IMR-90 (cell line): Measurements from ENCODE around the gene LYPD5. TPM values are rescaled to one million over a fixed set of nuclear protein-coding genes. Genes with fewer than 3 reads are reported as not detected.

Experiments used
- ATAC-seq: fragments of 200-7000 bp; cut with Tn5 transposase; 2 replicates; pipeline ENCODE4 v1.9.1; 2020; ENCODE audit warnings: low read depth, mild to moderate bottlenecking, moderate library complexity
- BruUV-seq: library from RNA; stranded (reverse); fragments of 400-500 nt; replicated peaks from 2 replicates; lab custom pipeline; 2021; lab: Mats Ljungman, UMichigan
- CTCF ChIA-PET: fragments of 300-600 bp; formaldehyde crosslinking; extraction: SDS; loops from one replicate; lab custom pipeline; 2021; ENCODE audit warnings: antibody characterized with exemption; lab: Yijun Ruan, JAX
- POLR2A ChIA-PET: fragments of 300-600 bp; sonication (Branson Sonifier 250); formaldehyde crosslinking; loops from one replicate; lab custom pipeline; 2022; ENCODE audit warnings: antibody characterized with exemption; ENCODE audit not compliant: unreplicated experiment; lab: Charles Lee
- DNase-seq: peaks from one replicate; pipeline ENCODE4 v3.0.0; 2013
- H2AFZ ChIP-seq: replicated peaks from 2 replicates; pipeline ENCODE3; 2013; ENCODE audit warnings: low read length, mild to moderate bottlenecking; ENCODE audit not compliant: poor library complexity
- H2AK5ac ChIP-seq: 2 replicates; pipeline ENCODE4 v1.6.1; 2013; ENCODE audit warnings: low read depth, low read length, inconsistent platforms
- H2AK9ac ChIP-seq: replicated peaks from 2 replicates; pipeline ENCODE3; 2013; ENCODE audit warnings: mild to moderate bottlenecking, low read depth, low read length, moderate library complexity; ENCODE audit not compliant: poor library complexity
- H2BK120ac ChIP-seq: 2 replicates; pipeline ENCODE4 v1.6.1; 2013; ENCODE audit warnings: low read depth, low read length, inconsistent platforms
- H2BK15ac ChIP-seq: 3 replicates; pipeline ENCODE4 v1.6.1; 2013; ENCODE audit warnings: low read depth, low read length, inconsistent platforms
- H2BK20ac ChIP-seq: 2 replicates; pipeline ENCODE4 v1.6.1; 2013; ENCODE audit warnings: low read depth, mild to moderate bottlenecking, inconsistent platforms, low read length, moderate library complexity
- H2BK5ac ChIP-seq: 2 replicates; pipeline ENCODE4 v1.6.1; 2013; ENCODE audit warnings: mild to moderate bottlenecking, low read depth, low read length, inconsistent platforms; ENCODE audit not compliant: poor library complexity, severe bottlenecking
- H3K14ac ChIP-seq: replicated peaks from 2 replicates; pipeline ENCODE4 v1.6.1; 2013; ENCODE audit warnings: low read depth, low read length, inconsistent platforms
- H3K18ac ChIP-seq: 2 replicates; pipeline ENCODE4 v1.6.1; 2013; ENCODE audit warnings: low read depth, low read length, control low read depth
- H3K23ac ChIP-seq: 2 replicates; pipeline ENCODE4 v1.6.1; 2013; ENCODE audit warnings: low read depth, low read length, inconsistent platforms
- H3K27ac ChIP-seq: 2 replicates; pipeline ENCODE4 v1.5.1; 2013; ENCODE audit warnings: mild to moderate bottlenecking, control low read depth, low read length; ENCODE audit not compliant: insufficient read depth
- H3K27me3 ChIP-seq: 2 replicates; pipeline ENCODE4 v1.6.1; 2013; ENCODE audit warnings: low read length; ENCODE audit not compliant: control insufficient read depth, insufficient read depth
- H3K36me3 ChIP-seq: 2 replicates; pipeline ENCODE4 v1.6.1; 2013; ENCODE audit warnings: low read length, mixed read lengths; ENCODE audit not compliant: control insufficient read depth, insufficient read depth
- H3K4ac ChIP-seq: 2 replicates; pipeline ENCODE4 v1.6.1; 2013; ENCODE audit warnings: low read depth, low read length, inconsistent platforms
- H3K4me1 ChIP-seq: 2 replicates; pipeline ENCODE4 v1.6.1; 2013; ENCODE audit warnings: low read length, mixed read lengths; ENCODE audit not compliant: control insufficient read depth, insufficient read depth
- H3K4me2 ChIP-seq: 2 replicates; pipeline ENCODE4 v1.6.1; 2013; ENCODE audit warnings: low read depth, mild to moderate bottlenecking, control low read depth, low read length, moderate library complexity
- H3K4me3 ChIP-seq: 2 replicates; pipeline ENCODE4 v1.5.1; 2013; ENCODE audit warnings: low read depth, mild to moderate bottlenecking, control low read depth, low read length, moderate library complexity; ENCODE audit not compliant: insufficient read depth
- H3K56ac ChIP-seq: 2 replicates; pipeline ENCODE4 v1.6.1; 2013; ENCODE audit warnings: low read length, inconsistent platforms; ENCODE audit not compliant: insufficient read depth; ENCODE audit errors: extremely low read depth
- H3K79me1 ChIP-seq, 2 experiments: 2 replicates each; pipeline ENCODE4 v1.6.1; 2013; ENCODE audit warnings: low read length in 2 of 2, inconsistent platforms in 1 of 2, low read depth in 1 of 2
- H3K9ac ChIP-seq: 2 replicates; pipeline ENCODE4 v1.6.1; 2013; ENCODE audit warnings: low read depth, low read length, control low read depth
- H3K9me1 ChIP-seq: 2 replicates; pipeline ENCODE4 v1.6.1; 2013; ENCODE audit warnings: low read length, inconsistent platforms; ENCODE audit not compliant: insufficient read depth
- H3K9me3 ChIP-seq: 2 replicates; pipeline ENCODE4 v1.6.1; 2013; ENCODE audit warnings: low read length; ENCODE audit not compliant: control insufficient read depth, insufficient read depth
- H4K20me1 ChIP-seq: 2 replicates; pipeline ENCODE4 v1.6.1; 2013; ENCODE audit warnings: low read length, inconsistent platforms; ENCODE audit not compliant: insufficient read depth
- H4K5ac ChIP-seq: 2 replicates; pipeline ENCODE4 v1.6.1; 2013; ENCODE audit warnings: mild to moderate bottlenecking, low read depth, low read length, control low read depth
- H4K8ac ChIP-seq, 2 experiments: 2 replicates each; pipeline ENCODE4 v1.6.1; 2013; ENCODE audit warnings: low read depth in 2 of 2, low read length in 2 of 2, control low read depth in 1 of 2, inconsistent platforms in 1 of 2
- H4K91ac ChIP-seq: 2 replicates; pipeline ENCODE4 v1.6.1; 2013; ENCODE audit warnings: low read depth, low read length, inconsistent platforms; ENCODE audit not compliant: insufficient read depth
- CHD1 ChIP-seq: IDR thresholded peaks from 2 replicates; pipeline ENCODE4 v1.6.1; 2012; ENCODE audit warnings: low read depth, low read length, improper control_type of control experiment
- MXI1 ChIP-seq: IDR thresholded peaks from 2 replicates; pipeline ENCODE4 v1.6.1; 2012; ENCODE audit warnings: low read depth, mild to moderate bottlenecking, low read length, moderate library complexity, borderline replicate concordance
- NFE2L2 ChIP-seq: fragments of 150-350 bp; IDR thresholded peaks from 2 replicates; pipeline ENCODE4 v1.6.1; 2016; ENCODE audit warnings: low read depth, mild to moderate bottlenecking, low read length
- POLR2A ChIP-seq: IDR thresholded peaks from 2 replicates; pipeline ENCODE4 v1.6.1; 2012; ENCODE audit warnings: mild to moderate bottlenecking, low read depth, low read length
- USF2 ChIP-seq: fragments of 150-350 bp; IDR thresholded peaks from 2 replicates; pipeline ENCODE4 v1.6.1; 2017; ENCODE audit warnings: mild to moderate bottlenecking, antibody characterized with exemption, low read length, low read depth
- WGBS, 2 experiments: methylation state at CpG; one replicate each; pipeline versions ENCODE4 v1.1.5 to v1.1.7; 2013; ENCODE audit warnings: missing lambda C conversion rate in 2 of 2; ENCODE audit not compliant: insufficient read length in 1 of 2; ENCODE audit errors: extremely low coverage in 2 of 2; 5-methylcytosine and 5-hydroxymethylcytosine counted together
- dilution Hi-C: fragments of 300-500 bp; cut with HindIII; formaldehyde crosslinking; loops from one replicate; pipeline ENCODE4 v1.14.3; 2018; ENCODE audit warnings: low sequenced_read_pairs; ENCODE audit not compliant: unreplicated experiment
- in situ Hi-C: fragments of 300-500 bp; cut with MboI; formaldehyde crosslinking; loops from 3 replicates; pipeline ENCODE4 v1.14.3; 2019; ENCODE audit warnings: low sequenced_read_pairs, inconsistent platforms, mixed read lengths
- intact Hi-C: fragments of 100-400 bp; cut with micrococcal nuclease; formaldehyde crosslinking; loops from 2 replicates; pipeline ENCODE4 v1.10.0; 2022
- polyA plus RNA-seq, 3 experiments: library from polyadenylated mRNA; depleted of rRNA; stranded (reverse); fragments of >200 nt; gene quantifications; 2 replicates each; pipeline ENCODE4 v1.2.3, GENCODE V29; 2012; ENCODE audit warnings: low replicate concordance in 1 of 3
- total RNA-seq: library from RNA; depleted of rRNA; stranded (reverse); fragments of >200 nt; gene quantifications from 2 replicates; pipeline ENCODE4 v1.2.3, GENCODE V29; 2012

The LYPD5 gene
- total and polyA plus RNA-seq, 2 of the 4 experiments (the other 2 are of a cell fraction), result 0.31 to 0.36 TPM

- no peak; the same call in 1 of the 2 replicates for TF ChIP-seq USF2
- no peak for TF ChIP-seq NFE2L2
- peak; percentile 63; the same call in 1 of the 2 replicates for TF ChIP-seq MXI1
- TF ChIP-seq CHD1, result no peak
- 0 out of 2 replicates have a peak, but pooled peaks have one; percentile 10 for TF ChIP-seq POLR2A
- H3K9ac ChIP-seq, result peak overlapping the region; percentile 73
- peak overlapping the region; percentile 66 for H3K4me3 ChIP-seq
- H3K9me1 ChIP-seq, result peaks cover 19% of the 10 kb centered on the region
- peaks cover 19 to 58% of the 10 kb centered on the region in 2 experiments for H3K79me1 ChIP-seq
- no peaks in the 10 kb centered on the region for H3K27me3 ChIP-seq
- ATAC-seq (peak; percentile 8; the same call in 1 of the 2 replicates), DNase-seq (peak; percentile 61)
- peak overlapping the region; percentile 87 to 98 for H4K8ac ChIP-seq
- H3K14ac ChIP-seq, result peak overlapping the region; percentile 72
- peak overlapping the region; percentile 50 for H2BK120ac ChIP-seq
- 0% methylated on average over 11 of the region's 28 CpGs; no CpG with 5 or more reads in 1 of the 2 experiments for WGBS, 2 experiments
- peaks cover 25% of the 10 kb centered on the region for H4K20me1 ChIP-seq
- H3K9me3 ChIP-seq, result no peaks in the 10 kb centered on the region
- dilution Hi-C loops (no loop called here), intact Hi-C loops (no loop called here), in situ Hi-C loops (no loop called here)
- peak overlapping the region; percentile 99 for H2AFZ ChIP-seq
- no peak overlapping the region for H2BK20ac ChIP-seq
- peak overlapping the region; percentile 16; the same call in 1 of the 2 replicates for H4K5ac ChIP-seq
- H3K4ac ChIP-seq, result peak overlapping the region; percentile 87
- H2AK9ac ChIP-seq, result peak overlapping the region; percentile 86
- peak overlapping the region; percentile 1; the same call in 1 of the 3 replicates for H2BK15ac ChIP-seq
- H3K18ac ChIP-seq, result no peak overlapping the region
- H3K23ac ChIP-seq, result peak overlapping the region; percentile 43
- no TSS peak for BruUV-seq
- H4K91ac ChIP-seq, result peak overlapping the region; percentile 86
- POLR2A ChIA-PET, result interaction anchor here (0.5 to 1.4 kb wide), 3 partner anchors 10 to 159 kb away, joined by 3 to 4 read pairs (median 3); partner anchors contain the start of genes IRGQ and ZNF576
- CTCF ChIA-PET, result interaction anchor here (0.8 kb wide), 1 partner anchor 10 kb away, joined by 4 read pairs; no protein-coding TSS in a partner anchor
- H2AK5ac ChIP-seq, result peak overlapping the region; percentile 75
- H3K4me2 ChIP-seq, result peak overlapping the region; percentile 72
- H3K56ac ChIP-seq, result peak overlapping the region; percentile 81
- H2BK5ac ChIP-seq, result peak overlapping the region; percentile 63
- H3K36me3 ChIP-seq, result peaks cover 5% of the 10 kb centered on the region
- peaks cover 20% of the 10 kb centered on the region for H3K4me1 ChIP-seq
- peak overlapping the region; percentile 73 for H3K27ac ChIP-seq
Measured at GRCh38 chr19:43755256-43755801, 46.9 kb downstream of the LYPD5 start.
